ENCODE results near the gene UBE2E2.

Gene UBE2E2

DNA sequence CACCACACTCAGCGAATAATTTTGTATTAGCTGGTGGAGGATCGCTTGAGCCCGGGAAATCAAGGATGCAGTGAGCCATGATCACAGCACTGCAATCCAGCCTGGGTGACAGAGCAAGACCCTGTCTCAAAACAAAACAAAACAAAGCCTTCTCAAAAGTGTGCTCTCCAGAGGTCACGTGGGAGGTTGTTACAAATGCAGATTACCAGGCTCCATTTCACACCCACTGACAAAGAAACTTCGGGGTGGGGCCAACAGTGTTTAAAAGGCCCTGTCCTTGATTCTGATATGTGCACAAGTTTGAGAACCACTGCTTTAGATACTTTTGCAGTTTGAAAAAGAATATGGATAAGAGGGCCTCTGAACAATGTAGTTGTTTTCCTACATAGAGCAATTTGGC lies 80.5 kb downstream of the UBE2E2 start:
- no peak for DNase-seq

DNA sequence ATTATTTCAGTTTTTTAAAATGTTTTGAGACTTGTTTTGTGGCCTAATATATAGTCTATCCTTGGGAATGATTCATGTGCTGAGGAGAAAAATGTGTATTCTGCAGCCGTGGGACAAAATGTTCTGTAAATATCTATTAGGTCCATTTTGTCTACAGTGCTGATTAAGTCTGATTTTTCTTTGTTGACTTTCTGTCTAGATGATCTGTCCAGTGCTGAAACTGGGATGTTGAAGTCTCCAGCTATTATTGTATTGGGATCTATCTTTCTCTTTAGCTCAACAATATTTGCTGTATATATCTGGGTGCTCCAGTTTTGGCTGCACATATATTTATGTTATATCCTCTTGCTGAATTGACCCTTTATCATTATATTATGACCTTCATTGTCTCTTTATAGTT lies 85.2 kb downstream of the UBE2E2 start:
- DNase-seq, result no peak

- DNase-seq, result no peak
Measured at GRCh38 chr3:23288715-23289114, 85.6 kb downstream of the UBE2E2 start.

DNA sequence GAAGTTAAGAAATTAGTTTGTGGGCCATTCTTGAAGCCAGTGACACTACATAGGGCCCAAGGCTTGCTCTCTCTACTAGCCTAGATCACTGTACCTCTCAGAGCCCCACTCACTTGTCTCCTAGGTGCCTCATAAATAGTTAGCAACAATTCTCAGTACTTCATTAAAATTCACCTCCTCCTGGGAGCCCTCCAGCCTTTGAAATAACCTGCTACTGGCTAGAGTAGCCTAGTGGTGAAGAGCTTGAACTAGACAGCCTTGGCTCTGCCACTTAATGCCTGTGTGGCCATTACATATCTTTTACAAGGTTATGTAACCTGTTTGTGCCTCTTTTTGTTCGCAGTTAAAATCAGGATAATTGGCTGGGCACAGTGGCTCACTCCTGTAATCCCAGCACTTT lies 89.3 kb downstream of the UBE2E2 start:
- DNase-seq, result no peak

DNA sequence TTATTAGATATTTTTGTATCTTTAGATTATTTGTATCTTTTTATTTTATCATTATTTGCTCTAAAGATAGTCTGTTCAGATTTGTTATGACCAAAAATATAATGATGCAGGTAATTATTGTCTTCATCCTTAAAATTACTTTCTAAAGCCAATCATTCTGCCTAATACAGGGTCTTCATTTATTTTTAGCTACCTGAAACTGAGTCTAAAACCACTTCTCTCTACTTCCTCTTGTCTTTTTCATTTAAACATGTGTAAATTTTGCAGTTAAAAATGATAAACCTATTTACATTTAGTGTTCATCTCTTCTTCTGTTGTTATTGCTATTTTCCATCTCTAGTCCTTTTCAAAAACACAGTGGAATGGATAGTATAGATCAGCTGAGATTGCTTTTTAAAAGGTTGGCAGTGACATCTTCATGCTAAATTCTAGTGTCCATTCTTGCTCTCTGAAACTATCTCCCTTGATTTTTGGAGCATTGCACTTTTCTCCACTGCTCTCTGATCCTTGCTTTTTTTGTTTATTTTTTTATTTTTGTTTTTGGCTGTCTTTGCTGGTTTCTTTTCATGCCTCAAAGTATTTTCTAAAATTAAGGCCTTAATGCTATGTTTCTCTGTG lies 91.8 kb downstream of the UBE2E2 start:
- no peak for DNase-seq

DNA sequence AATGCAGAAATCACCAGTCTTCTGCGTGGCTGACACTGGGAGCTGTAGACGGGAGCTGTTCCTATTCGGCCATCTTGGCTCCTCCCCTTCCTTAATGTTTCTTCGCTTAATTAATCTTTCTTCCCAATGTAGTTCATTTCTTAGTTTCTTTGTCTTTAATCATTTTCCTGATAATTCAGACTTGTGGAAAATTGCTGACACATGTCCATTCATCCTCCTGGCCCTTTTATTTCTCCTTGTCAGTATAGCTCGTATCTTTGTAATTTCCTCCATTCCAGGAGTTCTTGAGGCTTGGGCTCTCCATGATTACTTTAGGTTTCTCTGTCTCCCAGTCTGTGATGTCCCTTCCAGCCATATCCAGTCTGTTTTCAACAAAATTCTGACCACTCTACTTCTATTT lies 98.7 kb downstream of the UBE2E2 start:
- DNase-seq, result no peak

DNA sequence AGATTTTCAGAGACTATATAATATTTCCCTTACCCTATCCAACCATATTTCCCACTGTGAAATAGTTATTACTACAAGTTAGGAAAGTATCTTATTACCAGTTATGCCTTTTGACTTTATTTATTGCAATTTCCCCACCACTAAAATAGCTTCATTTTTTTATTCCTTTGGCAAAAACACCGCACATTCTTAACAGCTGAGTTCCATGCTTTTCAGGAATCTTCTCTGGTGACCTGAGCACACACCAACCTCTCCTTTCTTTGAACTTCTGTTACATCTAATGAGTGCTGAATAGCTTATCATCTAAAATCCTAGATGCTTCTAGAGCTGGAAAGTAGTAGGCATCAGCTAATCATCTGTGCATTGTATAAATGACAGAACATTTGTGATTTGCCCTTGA lies 99.1 kb downstream of the UBE2E2 start:
- DNase-seq, result no peak

GRCh38 chr3:23303601-23304217 lies 100.6 kb downstream of the UBE2E2 start:
- no peak for DNase-seq

DNA sequence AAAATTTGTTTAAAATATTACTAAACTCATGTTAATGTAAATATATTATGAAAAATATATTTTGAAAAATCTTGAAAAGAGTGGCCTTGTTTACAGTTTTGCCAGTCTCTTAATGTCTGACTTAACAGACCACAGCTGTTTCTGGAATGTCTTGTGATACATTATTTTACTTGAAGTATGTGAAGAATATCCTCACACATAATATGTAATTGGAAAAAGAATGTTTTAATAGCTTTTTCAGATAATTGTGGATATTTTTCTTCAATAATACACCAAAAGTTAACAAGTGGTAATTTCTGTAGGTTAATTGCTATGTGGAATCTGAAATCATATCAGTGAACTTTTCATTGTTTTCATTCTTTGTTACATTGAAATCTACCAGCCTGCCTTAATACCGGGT lies 101.3 kb downstream of the UBE2E2 start:
- DNase-seq, result no peak

DNA sequence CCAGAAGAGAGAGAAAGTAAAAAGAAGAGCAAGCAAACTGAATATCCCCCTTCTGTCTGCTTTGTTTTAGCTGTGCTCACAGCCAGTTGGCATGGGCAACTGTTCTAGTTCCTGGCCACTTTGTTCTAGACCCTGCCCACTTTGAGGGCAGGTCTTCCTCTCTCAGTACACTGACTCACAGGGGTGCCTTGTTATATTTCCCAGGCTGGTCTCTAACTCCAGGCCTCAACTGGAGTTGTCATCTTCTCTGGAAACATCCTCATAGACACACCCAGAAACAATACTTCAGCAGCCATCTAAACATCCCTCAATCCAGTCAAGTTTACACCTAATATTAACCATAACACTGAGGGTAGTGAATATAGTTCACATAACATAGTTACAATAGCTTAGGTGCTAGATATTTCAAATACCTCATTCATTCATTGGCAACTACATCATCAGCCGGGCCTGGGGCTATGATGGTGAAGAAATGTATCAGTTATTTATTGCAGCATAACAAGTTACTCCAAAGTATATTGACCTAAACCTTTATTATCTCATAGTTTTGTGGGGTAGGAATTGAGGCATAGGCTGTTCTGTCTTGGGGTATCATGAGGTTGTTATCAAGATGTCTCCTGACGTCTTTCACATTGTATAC lies 106.0 kb downstream of the UBE2E2 start:
- no peak for DNase-seq

GRCh38 chr3:23312866-23313265 lies 109.7 kb downstream of the UBE2E2 start:
- DNase-seq, result no peak

- DNase-seq, result no peak
Measured at GRCh38 chr3:23314981-23315762, 112.0 kb downstream of the UBE2E2 start.

GRCh38 chr3:23316924-23317323 lies 113.8 kb downstream of the UBE2E2 start:
- DNase-seq, result no peak

DNA sequence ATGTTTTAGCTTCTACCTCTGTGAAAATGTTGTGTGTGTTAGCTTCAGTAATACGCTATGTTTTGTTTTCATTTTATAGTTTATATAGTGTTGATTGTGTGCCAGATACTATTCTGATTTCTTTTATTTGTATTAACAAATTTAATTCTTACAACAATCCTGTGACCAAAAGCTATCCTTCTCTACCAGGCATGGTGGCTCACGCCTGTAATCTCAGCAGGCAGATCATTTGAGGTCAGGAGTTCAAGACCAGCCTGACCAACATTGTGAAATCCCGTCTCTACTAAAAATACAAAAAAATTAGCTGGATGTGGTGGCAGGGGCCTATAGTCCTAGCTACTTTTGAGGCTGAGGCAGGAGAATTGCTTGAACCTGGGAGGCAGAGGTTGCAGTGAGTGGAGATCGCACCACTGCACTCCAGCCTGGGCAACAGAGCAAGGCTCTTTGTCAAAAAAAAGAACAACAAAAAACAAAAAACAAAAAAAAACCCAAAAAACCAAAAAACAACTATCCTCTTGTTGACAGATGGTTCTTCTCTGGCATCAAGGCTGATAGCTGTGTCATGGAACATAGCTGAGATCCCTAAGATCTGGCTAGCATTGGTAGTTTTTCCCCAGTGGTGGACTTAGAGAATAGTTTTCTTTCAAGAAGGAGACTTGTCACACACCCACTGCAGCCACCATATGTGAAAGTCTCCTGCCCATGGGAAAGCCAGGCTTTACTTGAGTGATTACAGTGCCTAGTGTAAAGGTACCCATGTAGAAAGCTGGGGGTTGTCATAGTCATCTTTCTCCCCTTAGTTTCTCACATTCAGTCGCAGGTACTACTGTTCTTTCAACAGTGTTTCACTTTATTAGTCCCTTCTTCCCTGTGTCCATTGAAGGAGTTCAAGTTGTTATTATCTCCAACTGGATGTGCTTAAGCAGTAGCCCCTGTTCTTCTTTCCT lies 116.5 kb downstream of the UBE2E2 start:
- DNase-seq, result no peak

GRCh38 chr3:23320586-23321570 lies 117.8 kb downstream of the UBE2E2 start:
- no peak for DNase-seq

- DNase-seq, result peak; percentile 21
Measured at GRCh38 chr3:23324745-23325144, 121.6 kb downstream of the UBE2E2 start.

- no peak for DNase-seq
Measured at GRCh38 chr3:23325466-23326065, 122.4 kb downstream of the UBE2E2 start.

DNA sequence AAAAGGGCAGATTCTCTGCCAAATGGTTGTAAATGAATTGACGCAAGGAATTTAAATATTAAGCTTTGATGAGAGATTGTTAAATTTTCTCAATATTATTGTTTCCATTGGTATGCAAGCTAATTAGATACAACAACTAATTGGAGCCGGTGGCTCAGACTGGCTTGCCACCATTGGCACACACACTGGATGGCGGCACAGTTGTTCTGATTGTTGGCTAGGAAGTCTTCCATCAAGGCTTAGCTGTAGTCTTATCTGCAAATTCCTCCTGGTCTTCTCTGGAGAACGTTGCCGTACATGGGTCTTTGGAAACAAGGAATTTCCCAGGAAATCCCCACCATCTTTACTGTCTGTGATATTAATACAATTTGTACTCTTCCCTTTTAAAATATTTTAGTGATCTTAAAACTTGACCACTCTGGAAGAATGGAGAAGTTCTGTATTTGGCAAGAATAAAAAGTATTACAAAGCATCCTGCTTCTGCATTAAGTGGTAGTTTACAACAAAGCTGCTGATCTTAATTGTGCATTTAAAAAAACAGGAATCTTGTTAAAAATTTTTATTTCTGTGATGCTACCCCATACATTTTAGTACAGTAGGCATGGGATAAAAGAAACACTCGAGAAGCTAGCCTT lies 126.5 kb downstream of the UBE2E2 start:
- no peak for DNase-seq

GRCh38 chr3:23330568-23330967 lies 127.4 kb downstream of the UBE2E2 start:
- DNase-seq, result no peak

Measured in MV-4-11 (cell line).